ENCODE data around the gene PAQR5.

DNA sequence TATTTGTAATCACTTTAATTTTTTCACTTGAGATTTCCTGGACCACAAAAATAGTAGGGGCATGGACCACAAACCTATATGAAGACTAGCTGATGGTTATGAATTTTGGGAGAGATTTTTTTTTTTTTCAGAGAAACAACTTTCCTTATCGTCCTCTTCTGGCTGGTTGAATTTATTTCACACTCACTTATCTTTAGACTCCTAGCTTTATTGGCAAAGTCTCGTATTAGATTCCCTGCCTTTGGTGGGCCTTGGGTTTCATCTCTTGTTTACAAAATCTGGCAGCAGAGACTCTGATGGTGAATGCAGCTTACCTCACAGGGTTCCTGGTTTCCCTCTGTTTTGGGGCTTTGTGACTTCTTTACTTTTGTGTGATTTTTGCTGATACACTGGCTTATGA lies 70.9 kb downstream of the PAQR5 start:
- TF ChIP-seq CTCF (IDR thresholded peaks at IDR 0.05): no peak
- TF ChIP-seq EP300 (IDR thresholded peaks at IDR 0.05): no peak
